ENCODE results near the gene DDX51. TPM values are rescaled to one million over a fixed set of nuclear protein-coding genes. Genes with fewer than 3 reads are reported as not detected.
"Not testable (repeated sequence)": the region's sequence is repeated elsewhere in the genome, so short reads cannot be mapped to it uniquely, and the experiment has no call there.

DDX51 gene
- polyA plus RNA-seq, 2 of the 4 experiments (the other 2 are of a cell fraction): 10.2 to 22.6 TPM

DNA sequence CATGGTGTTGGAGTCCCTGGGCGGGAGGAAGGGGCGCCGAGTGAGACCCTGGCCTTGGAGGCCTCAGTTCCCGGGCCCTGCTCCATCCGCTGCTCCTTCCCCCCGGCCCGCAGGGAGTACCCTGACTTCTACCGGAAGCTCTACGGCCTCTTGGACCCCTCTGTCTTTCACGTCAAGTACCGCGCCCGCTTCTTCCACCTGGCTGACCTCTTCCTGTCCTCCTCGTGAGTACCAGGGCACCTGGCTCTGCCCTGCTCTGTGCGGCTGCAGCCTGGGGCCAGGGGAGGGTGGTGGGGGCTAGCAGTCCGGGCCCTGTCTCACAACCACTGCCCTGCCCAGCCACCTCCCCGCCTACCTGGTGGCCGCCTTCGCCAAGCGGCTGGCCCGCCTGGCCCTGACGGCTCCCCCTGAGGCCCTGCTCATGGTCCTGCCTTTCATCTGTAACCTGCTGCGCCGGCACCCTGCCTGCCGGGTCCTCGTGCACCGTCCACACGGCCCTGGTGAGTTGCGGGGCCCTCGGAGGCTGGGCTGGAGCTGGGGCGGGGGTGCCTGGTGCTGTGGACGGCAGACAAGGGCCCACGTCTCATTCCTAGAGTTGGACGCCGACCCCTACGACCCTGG lies 7.1 kb upstream of the DDX51 start (continued):
- TF ChIP-seq MAZ (IDR thresholded peaks at IDR 0.05; ENCODE audit: borderline replicate concordance, low read depth, low read length) (no peak), ZNF302 (CRISPR knock-in tag; IDR thresholded peaks at IDR 0.05) (no peak), NR3C1 (IDR thresholded peaks at IDR 0.05) (no peak), CBX2 (IDR thresholded peaks at IDR 0.05; ENCODE audit: borderline replicate concordance, low read depth) (no peak), HEYL (CRISPR knock-in tag; IDR thresholded peaks at IDR 0.05) (no peak), EHMT2 (IDR thresholded peaks at IDR 0.05; ENCODE audit: low read depth) (no peak)
- TF ChIP-seq, protein P1, sequence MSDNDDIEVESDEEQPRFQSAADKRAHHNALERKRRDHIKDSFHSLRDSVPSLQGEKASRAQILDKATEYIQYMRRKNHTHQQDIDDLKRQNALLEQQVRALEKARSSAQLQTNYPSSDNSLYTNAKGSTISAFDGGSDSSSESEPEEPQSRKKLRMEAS (IDR thresholded peaks at IDR 0.05): no peak

DNA sequence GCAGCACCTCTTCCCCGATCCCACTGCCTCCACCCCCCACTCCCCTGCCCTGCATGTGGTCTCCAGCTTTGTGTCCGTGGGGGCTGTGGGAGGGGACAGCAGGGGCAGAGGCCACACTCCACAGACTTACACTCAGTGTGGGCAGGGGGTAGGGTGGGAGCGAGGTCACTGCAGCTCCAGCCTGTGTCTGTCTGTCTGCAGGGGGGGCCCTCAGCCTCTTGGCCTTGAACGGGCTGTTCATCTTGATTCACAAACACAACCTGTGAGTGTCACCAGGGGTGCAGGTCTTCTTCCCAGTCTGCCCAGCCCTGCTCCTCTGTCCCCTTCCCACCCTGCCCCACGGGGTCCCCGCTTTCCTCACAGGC lies 6.6 kb upstream of the DDX51 start:
- TF ChIP-seq, protein P2, sequence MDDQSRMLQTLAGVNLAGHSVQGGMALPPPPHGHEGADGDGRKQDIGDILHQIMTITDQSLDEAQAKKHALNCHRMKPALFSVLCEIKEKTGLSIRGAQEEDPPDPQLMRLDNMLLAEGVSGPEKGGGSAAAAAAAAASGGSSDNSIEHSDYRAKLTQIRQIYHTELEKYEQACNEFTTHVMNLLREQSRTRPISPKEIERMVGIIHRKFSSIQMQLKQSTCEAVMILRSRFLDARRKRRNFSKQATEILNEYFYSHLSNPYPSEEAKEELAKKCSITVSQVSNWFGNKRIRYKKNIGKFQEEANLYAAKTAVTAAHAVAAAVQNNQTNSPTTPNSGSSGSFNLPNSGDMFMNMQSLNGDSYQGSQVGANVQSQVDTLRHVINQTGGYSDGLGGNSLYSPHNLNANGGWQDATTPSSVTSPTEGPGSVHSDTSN (IDR thresholded peaks at IDR 0.05): no peak
- TF ChIP-seq ZSCAN20 (CRISPR knock-in tag; IDR thresholded peaks at IDR 0.05) (no peak), NFE2L2 (conservative IDR thresholded peaks at IDR 0.05; ENCODE audit: low read length) (no peak), HOXB13 (CRISPR knock-in tag; IDR thresholded peaks at IDR 0.05; ENCODE audit: low read depth) (no peak), EHMT2 (IDR thresholded peaks at IDR 0.05; ENCODE audit: low read depth) (no peak), SMC3 (IDR thresholded peaks at IDR 0.05) (no peak), RNF2 (IDR thresholded peaks at IDR 0.05; ENCODE audit: borderline replicate concordance, low read depth) (no peak), ESRRA (IDR thresholded peaks at IDR 0.05; ENCODE audit: borderline replicate concordance, low read length) (no peak), SREBF2 (IDR thresholded peaks at IDR 0.05) (no peak), NR3C1 (IDR thresholded peaks at IDR 0.05) (no peak), CBX8 (IDR thresholded peaks at IDR 0.05) (no peak), RFX5 (IDR thresholded peaks at IDR 0.05) (no peak)
- TF ChIP-seq, protein P3, sequence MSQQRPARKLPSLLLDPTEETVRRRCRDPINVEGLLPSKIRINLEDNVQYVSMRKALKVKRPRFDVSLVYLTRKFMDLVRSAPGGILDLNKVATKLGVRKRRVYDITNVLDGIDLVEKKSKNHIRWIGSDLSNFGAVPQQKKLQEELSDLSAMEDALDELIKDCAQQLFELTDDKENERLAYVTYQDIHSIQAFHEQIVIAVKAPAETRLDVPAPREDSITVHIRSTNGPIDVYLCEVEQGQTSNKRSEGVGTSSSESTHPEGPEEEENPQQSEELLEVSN (IDR thresholded peaks at IDR 0.05; ENCODE audit: borderline replicate concordance, low read depth): no peak
- TF ChIP-seq, protein P4, sequence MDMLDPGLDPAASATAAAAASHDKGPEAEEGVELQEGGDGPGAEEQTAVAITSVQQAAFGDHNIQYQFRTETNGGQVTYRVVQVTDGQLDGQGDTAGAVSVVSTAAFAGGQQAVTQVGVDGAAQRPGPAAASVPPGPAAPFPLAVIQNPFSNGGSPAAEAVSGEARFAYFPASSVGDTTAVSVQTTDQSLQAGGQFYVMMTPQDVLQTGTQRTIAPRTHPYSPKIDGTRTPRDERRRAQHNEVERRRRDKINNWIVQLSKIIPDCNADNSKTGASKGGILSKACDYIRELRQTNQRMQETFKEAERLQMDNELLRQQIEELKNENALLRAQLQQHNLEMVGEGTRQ (IDR thresholded peaks at IDR 0.05): no peak
- TF ChIP-seq, protein P5, sequence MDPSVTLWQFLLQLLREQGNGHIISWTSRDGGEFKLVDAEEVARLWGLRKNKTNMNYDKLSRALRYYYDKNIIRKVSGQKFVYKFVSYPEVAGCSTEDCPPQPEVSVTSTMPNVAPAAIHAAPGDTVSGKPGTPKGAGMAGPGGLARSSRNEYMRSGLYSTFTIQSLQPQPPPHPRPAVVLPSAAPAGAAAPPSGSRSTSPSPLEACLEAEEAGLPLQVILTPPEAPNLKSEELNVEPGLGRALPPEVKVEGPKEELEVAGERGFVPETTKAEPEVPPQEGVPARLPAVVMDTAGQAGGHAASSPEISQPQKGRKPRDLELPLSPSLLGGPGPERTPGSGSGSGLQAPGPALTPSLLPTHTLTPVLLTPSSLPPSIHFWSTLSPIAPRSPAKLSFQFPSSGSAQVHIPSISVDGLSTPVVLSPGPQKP (IDR thresholded peaks at IDR 0.05; ENCODE audit: low read depth, low read length): no peak
- TF ChIP-seq, protein P6, sequence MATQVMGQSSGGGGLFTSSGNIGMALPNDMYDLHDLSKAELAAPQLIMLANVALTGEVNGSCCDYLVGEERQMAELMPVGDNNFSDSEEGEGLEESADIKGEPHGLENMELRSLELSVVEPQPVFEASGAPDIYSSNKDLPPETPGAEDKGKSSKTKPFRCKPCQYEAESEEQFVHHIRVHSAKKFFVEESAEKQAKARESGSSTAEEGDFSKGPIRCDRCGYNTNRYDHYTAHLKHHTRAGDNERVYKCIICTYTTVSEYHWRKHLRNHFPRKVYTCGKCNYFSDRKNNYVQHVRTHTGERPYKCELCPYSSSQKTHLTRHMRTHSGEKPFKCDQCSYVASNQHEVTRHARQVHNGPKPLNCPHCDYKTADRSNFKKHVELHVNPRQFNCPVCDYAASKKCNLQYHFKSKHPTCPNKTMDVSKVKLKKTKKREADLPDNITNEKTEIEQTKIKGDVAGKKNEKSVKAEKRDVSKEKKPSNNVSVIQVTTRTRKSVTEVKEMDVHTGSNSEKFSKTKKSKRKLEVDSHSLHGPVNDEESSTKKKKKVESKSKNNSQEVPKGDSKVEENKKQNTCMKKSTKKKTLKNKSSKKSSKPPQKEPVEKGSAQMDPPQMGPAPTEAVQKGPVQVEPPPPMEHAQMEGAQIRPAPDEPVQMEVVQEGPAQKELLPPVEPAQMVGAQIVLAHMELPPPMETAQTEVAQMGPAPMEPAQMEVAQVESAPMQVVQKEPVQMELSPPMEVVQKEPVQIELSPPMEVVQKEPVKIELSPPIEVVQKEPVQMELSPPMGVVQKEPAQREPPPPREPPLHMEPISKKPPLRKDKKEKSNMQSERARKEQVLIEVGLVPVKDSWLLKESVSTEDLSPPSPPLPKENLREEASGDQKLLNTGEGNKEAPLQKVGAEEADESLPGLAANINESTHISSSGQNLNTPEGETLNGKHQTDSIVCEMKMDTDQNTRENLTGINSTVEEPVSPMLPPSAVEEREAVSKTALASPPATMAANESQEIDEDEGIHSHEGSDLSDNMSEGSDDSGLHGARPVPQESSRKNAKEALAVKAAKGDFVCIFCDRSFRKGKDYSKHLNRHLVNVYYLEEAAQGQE (IDR thresholded peaks at IDR 0.05): no peak
- Histone ChIP-seq H3K4me3 (no peak overlapping the region), H3K27ac (no peak overlapping the region), H3K4me1 (no peaks in the 10 kb centered on the region; the same call in 2 of the 3 replicates), H3K4me2 (no peak overlapping the region), H3K9me3 (no peaks in the 10 kb centered on the region)
- ATAC-seq (no peak), FAIRE-seq (no peak), DNase-seq (ENCODE audit: low read depth in 1 of 2, low spot score in 1 of 2) (no peak)
- CTCF ChIA-PET: interaction anchor here (4.2 kb wide), 1 partner anchor 264 kb away, joined by 64 read pairs; no protein-coding TSS in a partner anchor
- 94% methylated on average over 4 of the region's 6 CpGs for WGBS (ENCODE audit: missing lambda C conversion rate)
- POLR2A ChIA-PET: no interaction called here

DNA sequence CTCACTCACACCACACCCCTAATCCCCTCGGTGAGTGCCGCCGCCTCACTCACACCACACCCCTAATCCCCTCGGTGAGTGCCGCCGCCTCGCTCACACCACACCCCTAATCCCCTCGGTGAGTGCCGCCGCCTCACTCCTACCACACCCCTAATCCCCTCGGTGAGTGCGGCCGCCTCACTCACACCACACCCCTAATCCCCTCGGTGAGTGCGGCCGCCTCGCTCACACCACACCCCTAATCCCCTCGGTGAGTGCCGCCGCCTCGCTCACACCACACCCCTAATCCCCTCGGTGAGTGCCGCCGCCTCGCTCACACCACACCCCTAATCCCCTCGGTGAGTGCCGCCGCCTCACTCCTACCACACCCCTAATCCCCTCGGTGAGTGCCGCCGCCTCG lies 5.4 kb upstream of the DDX51 start:
- H3K27ac ChIP-seq; DNase-seq (ENCODE audit: low read depth in 1 of 2, low spot score in 1 of 2); H3K4me3 ChIP-seq; ATAC-seq; POLR2A ChIA-PET; H3K4me2 ChIP-seq; H3K4me1 ChIP-seq; H3K9me3 ChIP-seq; FAIRE-seq; CTCF ChIA-PET: not testable (repeated sequence)
- WGBS (ENCODE audit: missing lambda C conversion rate): no CpG with 5 or more reads among the region's 32 CpGs

Measured in A549 (cell line).